Measurements from ENCODE around the gene AKT1.

- peak; percentile 76 for TF ChIP-seq POLR2A (IDR thresholded peaks at IDR 0.05; ENCODE audit: low read length)
- TF ChIP-seq GATA1 (IDR thresholded peaks at IDR 0.05; ENCODE audit: low read depth, low read length), result no peak
Measured at GRCh38 chr14:104752423-104752734, 43.2 kb downstream of the AKT1 start.
